ENCODE data around the gene TCP11L2.

GRCh38 chr12:106308611-106309010 lies 6.1 kb downstream of the TCP11L2 start:
- TF ChIP-seq CTCF (IDR thresholded peaks at IDR 0.05) (no peak), POLR2A (IDR thresholded peaks at IDR 0.05) (no peak)

Measured in testis (tissue), 2 donors.